ENCODE data around the gene MYO1H.

Gene MYO1H

DNA sequence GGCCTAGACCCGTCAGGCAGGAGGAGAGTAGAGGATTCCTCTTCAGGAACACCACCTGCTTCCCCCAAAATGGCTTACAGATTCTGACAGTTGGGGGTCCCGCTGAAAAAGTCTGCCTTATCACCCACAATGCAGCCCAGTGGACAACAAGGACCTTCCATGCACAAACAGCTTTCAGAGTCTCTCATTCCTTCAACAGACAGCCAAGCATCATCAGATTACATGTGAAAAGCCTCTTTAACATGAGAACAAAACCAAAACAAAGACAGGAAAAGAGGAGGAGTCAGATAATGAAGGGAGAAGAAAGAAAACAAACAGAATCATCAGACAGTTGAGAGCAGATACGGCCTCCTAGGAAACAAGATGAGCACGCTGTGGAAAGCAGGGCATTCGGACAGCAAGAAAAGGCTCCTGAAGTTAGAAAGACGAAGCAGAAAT, 111.1 kb downstream of the MYO1H start:
- TF ChIP-seq RAD21 (IDR thresholded peaks at IDR 0.05; ENCODE audit: low read depth) (no peak), CREB1 (IDR thresholded peaks at IDR 0.05; ENCODE audit: low read depth) (no peak)

- TF ChIP-seq CREB1 (IDR thresholded peaks at IDR 0.05; ENCODE audit: low read depth) (no peak), CEBPB (IDR thresholded peaks at IDR 0.05) (no peak), NFIC (IDR thresholded peaks at IDR 0.05) (no peak), TAF1 (IDR thresholded peaks at IDR 0.05; ENCODE audit: low read depth) (no peak), RAD21 (IDR thresholded peaks at IDR 0.05; ENCODE audit: low read depth) (no peak), EGR1 (IDR thresholded peaks at IDR 0.05) (no peak), TEAD4 (IDR thresholded peaks at IDR 0.05) (no peak), YY1 (IDR thresholded peaks at IDR 0.05; ENCODE audit: low read depth) (no peak), TCF12 (IDR thresholded peaks at IDR 0.05; ENCODE audit: low read depth) (no peak), FOXM1 (IDR thresholded peaks at IDR 0.05; ENCODE audit: borderline replicate concordance, low read depth) (no peak), EP300 (IDR thresholded peaks at IDR 0.05; ENCODE audit: borderline replicate concordance) (no peak), ZBTB7A (IDR thresholded peaks at IDR 0.05; ENCODE audit: low read depth) (no peak)
- TF ChIP-seq, protein P1, sequence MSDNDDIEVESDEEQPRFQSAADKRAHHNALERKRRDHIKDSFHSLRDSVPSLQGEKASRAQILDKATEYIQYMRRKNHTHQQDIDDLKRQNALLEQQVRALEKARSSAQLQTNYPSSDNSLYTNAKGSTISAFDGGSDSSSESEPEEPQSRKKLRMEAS (IDR thresholded peaks at IDR 0.05), result no peak
- TF ChIP-seq, protein P2, sequence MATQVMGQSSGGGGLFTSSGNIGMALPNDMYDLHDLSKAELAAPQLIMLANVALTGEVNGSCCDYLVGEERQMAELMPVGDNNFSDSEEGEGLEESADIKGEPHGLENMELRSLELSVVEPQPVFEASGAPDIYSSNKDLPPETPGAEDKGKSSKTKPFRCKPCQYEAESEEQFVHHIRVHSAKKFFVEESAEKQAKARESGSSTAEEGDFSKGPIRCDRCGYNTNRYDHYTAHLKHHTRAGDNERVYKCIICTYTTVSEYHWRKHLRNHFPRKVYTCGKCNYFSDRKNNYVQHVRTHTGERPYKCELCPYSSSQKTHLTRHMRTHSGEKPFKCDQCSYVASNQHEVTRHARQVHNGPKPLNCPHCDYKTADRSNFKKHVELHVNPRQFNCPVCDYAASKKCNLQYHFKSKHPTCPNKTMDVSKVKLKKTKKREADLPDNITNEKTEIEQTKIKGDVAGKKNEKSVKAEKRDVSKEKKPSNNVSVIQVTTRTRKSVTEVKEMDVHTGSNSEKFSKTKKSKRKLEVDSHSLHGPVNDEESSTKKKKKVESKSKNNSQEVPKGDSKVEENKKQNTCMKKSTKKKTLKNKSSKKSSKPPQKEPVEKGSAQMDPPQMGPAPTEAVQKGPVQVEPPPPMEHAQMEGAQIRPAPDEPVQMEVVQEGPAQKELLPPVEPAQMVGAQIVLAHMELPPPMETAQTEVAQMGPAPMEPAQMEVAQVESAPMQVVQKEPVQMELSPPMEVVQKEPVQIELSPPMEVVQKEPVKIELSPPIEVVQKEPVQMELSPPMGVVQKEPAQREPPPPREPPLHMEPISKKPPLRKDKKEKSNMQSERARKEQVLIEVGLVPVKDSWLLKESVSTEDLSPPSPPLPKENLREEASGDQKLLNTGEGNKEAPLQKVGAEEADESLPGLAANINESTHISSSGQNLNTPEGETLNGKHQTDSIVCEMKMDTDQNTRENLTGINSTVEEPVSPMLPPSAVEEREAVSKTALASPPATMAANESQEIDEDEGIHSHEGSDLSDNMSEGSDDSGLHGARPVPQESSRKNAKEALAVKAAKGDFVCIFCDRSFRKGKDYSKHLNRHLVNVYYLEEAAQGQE (IDR thresholded peaks at IDR 0.05; ENCODE audit: low read depth), result no peak
- TF ChIP-seq, protein P3, sequence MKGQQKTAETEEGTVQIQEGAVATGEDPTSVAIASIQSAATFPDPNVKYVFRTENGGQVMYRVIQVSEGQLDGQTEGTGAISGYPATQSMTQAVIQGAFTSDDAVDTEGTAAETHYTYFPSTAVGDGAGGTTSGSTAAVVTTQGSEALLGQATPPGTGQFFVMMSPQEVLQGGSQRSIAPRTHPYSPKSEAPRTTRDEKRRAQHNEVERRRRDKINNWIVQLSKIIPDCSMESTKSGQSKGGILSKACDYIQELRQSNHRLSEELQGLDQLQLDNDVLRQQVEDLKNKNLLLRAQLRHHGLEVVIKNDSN (IDR thresholded peaks at IDR 0.05), result no peak
Observed at GRCh38 chr12:109459247-109459646, 111.5 kb downstream of the MYO1H start.

- TF ChIP-seq TAF1 (IDR thresholded peaks at IDR 0.05; ENCODE audit: low read depth) (no peak), FOXM1 (IDR thresholded peaks at IDR 0.05; ENCODE audit: borderline replicate concordance, low read depth) (no peak), TCF12 (IDR thresholded peaks at IDR 0.05; ENCODE audit: low read depth) (no peak), ZBTB7A (IDR thresholded peaks at IDR 0.05; ENCODE audit: low read depth) (no peak), CREB1 (IDR thresholded peaks at IDR 0.05; ENCODE audit: low read depth) (no peak), TEAD4 (IDR thresholded peaks at IDR 0.05) (no peak), YY1 (IDR thresholded peaks at IDR 0.05; ENCODE audit: low read depth) (no peak), NFIC (IDR thresholded peaks at IDR 0.05) (no peak), EGR1 (IDR thresholded peaks at IDR 0.05) (no peak), CEBPB (IDR thresholded peaks at IDR 0.05) (no peak), RAD21 (IDR thresholded peaks at IDR 0.05; ENCODE audit: low read depth) (no peak), EP300 (IDR thresholded peaks at IDR 0.05; ENCODE audit: borderline replicate concordance) (no peak)
- TF ChIP-seq, protein P2 (IDR thresholded peaks at IDR 0.05; ENCODE audit: low read depth), result no peak
- TF ChIP-seq, protein P1 (IDR thresholded peaks at IDR 0.05), result no peak
- TF ChIP-seq, protein P3 (IDR thresholded peaks at IDR 0.05), result no peak
Observed at GRCh38 chr12:109460538-109460937, 112.8 kb downstream of the MYO1H start.

- no peak for TF ChIP-seq RAD21 (IDR thresholded peaks at IDR 0.05; ENCODE audit: low read depth)
Observed at GRCh38 chr12:109461049-109461845, 113.5 kb downstream of the MYO1H start.

DNA sequence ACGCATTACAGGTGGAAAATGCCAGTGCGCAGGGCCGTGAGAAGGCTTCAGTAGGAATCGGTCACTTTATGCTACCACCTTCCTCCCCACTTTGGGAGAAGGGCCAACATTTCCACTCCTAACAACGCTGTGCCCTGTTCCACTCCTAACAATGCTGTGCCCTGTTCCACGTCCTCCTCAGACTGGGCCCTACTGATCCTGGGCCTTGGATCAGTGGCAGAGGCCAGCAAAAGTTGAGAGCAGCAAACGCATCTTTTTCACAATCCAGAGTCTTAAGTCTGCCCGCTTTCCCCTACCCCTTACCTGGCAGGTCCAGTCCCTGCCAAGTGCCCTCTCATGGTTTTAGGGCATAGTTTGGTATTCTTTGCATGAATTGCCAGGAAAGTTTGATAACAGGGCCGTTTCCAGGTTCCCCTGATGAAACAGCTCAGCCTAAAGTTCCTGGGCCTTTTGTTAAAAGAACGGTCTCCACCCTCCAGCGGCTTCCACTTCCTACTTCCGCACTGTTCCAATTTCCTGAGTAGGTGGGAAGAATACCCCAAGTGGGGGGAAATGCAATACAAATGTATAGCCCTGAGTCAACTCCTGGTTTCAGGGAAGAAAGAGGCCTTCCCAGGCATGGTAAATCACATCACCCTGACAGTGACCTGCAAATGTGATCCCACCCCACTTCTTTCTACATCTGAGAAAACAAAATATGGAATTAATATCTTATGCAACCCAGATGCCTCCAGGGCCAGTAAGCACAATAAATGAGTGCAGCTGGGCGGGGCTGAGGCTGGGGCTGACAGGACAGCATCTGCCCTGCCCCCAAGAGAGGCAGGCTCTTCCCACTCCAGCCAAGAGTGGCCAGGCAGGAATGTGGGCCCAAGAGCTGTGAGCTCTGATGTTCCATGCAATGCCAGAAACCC, 114.4 kb downstream of the MYO1H start:
- TF ChIP-seq NFIC (IDR thresholded peaks at IDR 0.05) (peak; percentile 42; the same call in 1 of the 2 replicates), TCF12 (IDR thresholded peaks at IDR 0.05; ENCODE audit: low read depth) (peak; percentile 28; the same call in 1 of the 2 replicates), EP300 (IDR thresholded peaks at IDR 0.05; ENCODE audit: borderline replicate concordance) (peak; percentile 39; the same call in 1 of the 2 replicates), TEAD4 (IDR thresholded peaks at IDR 0.05) (peak; percentile 86), CEBPB (IDR thresholded peaks at IDR 0.05) (no peak; the same call in 1 of the 2 replicates)
- TF ChIP-seq, protein P3 (IDR thresholded peaks at IDR 0.05), result no peak
